Measurements from ENCODE around the gene ZMYND19.

The ZMYND19 gene

DNA sequence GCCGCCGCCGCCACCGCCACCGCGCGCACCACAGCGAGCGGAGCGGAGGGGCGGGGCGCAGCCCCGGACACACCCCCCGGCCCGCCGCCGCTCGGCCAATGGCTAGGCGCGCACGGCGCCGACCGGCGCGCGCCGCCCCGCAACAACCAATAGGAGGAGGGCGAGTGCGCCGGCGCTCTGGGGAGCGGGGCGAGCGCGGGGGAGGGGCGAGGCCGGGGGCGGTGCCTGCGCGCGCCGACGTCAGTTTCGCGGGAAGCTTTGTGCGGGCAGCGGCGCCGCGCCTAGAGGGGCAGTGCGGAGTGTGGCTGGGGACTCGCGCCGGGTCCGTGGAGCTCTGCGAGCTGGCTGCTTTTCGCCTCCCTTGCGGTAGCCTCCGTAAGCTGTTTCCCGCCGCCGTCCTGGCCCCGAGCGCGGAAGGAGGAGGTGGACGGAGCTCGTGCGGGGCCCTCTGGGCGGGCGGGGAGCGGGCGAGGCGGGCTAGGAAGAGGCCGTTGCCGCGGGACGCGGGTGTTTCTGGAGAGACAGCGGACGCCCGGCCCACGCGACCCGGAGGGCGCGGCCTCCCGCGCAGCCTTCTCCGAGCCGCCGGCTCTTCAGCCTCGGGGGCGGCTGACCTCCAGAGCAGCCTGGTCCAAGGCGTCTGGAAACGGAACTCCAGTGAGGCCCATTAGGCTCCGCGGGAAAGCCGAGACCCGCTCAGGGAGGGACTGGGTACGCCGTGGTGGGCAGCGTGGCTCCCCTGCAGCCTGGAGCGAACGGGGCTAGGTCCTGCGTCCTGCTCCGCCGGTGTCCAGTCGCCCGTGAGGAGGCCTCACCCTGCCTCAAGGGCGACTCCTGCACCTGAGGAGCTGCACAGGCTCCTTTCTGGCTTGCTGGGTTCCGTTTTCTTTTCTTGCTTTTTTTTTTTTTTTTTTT lies at the start of gene ZMYND19:
TSS of gene ZMYND19 (minus strand) at position 44 of the 915 bp plus-strand sequence. CDS start 249 bp downstream, outside the sequence.
- ChIA-PET POLR2A (interaction anchor here (0.6 to 1.7 kb wide), 8 partner anchors 9 to 39 kb away, joined by 3 to 15 read pairs (median 4); partner anchors contain the start of genes ARRDC1, DPH7 and EHMT1), CTCF (interaction anchor here (0.6 to 1.1 kb wide), 2 partner anchors 12 to 45 kb away, joined by 3 read pairs; no protein-coding TSS in a partner anchor)
- TF ChIP-seq NFRKB (IDR thresholded peaks at IDR 0.05) (no peak), SP1 (IDR thresholded peaks at IDR 0.05) (no peak), ZNF384 (IDR thresholded peaks at IDR 0.05) (peak; percentile 82), FOXA1 (IDR thresholded peaks at IDR 0.05) (no peak), TARDBP (IDR thresholded peaks at IDR 0.05) (no peak), L3MBTL2 (conservative IDR thresholded peaks at IDR 0.05) (peak; percentile 43; the same call in 1 of the 2 replicates), ARNT (IDR thresholded peaks at IDR 0.05) (no peak), FOXM1 (IDR thresholded peaks at IDR 0.05; ENCODE audit: borderline replicate concordance) (no peak), HDGF (IDR thresholded peaks at IDR 0.05; ENCODE audit: borderline replicate concordance) (no peak), BHLHE40 (IDR thresholded peaks at IDR 0.05; ENCODE audit: borderline replicate concordance) (no peak), ELF4 (IDR thresholded peaks at IDR 0.05) (no peak), SUZ12 (IDR thresholded peaks at IDR 0.05) (no peak), LEF1 (IDR thresholded peaks at IDR 0.05; ENCODE audit: borderline replicate concordance) (no peak)
- TF ChIP-seq, protein P1, sequence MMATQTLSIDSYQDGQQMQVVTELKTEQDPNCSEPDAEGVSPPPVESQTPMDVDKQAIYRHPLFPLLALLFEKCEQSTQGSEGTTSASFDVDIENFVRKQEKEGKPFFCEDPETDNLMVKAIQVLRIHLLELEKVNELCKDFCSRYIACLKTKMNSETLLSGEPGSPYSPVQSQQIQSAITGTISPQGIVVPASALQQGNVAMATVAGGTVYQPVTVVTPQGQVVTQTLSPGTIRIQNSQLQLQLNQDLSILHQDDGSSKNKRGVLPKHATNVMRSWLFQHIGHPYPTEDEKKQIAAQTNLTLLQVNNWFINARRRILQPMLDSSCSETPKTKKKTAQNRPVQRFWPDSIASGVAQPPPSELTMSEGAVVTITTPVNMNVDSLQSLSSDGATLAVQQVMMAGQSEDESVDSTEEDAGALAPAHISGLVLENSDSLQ (IDR thresholded peaks at IDR 0.05) = no peak
- DNase-seq (ENCODE audit: extremely low spot score) = peak; percentile 99

DNA sequence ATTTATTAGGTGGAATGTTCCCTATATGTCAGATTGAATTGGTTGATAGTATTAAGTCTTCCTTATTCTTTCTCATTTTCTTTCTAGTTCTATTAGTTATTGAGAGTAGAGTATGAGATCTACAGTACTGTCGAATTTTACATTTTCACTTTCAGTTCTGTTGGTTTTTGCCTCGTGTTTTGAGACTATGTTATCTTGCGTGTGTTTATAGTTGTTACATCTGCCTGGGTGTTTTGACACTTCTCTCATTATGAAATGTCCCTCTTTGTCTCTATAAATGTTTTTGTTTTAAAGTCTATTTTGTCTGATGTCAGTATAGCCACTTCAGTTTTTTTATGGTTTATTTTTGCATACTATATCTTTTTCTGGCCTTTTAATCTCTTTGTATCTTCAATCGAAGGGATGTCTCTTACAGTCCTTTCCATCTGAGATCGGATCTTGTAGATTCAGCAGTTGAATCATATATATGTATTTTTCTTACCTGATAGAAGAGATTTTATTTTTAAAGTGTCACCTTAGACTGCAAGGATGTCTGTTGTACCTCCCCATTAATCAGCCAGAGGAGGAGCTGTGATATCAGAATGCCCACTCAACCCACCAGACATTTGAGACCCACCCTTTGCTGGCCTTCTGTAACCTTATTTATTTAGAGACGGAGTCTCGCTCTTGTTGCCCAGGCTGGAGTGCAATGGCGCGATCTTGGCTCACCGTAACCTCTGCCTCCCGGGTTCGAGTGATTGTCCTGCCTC lies 49.2 kb upstream of the ZMYND19 start:
- TF ChIP-seq ARNT (IDR thresholded peaks at IDR 0.05) (no peak), FOXA1 (IDR thresholded peaks at IDR 0.05) (no peak), L3MBTL2 (conservative IDR thresholded peaks at IDR 0.05) (no peak), SUZ12 (IDR thresholded peaks at IDR 0.05) (no peak), ZNF384 (IDR thresholded peaks at IDR 0.05) (no peak), CTBP1 (IDR thresholded peaks at IDR 0.05; ENCODE audit: borderline replicate concordance) (no peak), BHLHE40 (IDR thresholded peaks at IDR 0.05; ENCODE audit: borderline replicate concordance) (no peak), FOXM1 (IDR thresholded peaks at IDR 0.05; ENCODE audit: borderline replicate concordance) (no peak), TARDBP (IDR thresholded peaks at IDR 0.05) (no peak), LEF1 (IDR thresholded peaks at IDR 0.05; ENCODE audit: borderline replicate concordance) (no peak), ELF4 (IDR thresholded peaks at IDR 0.05) (no peak), HDGF (IDR thresholded peaks at IDR 0.05; ENCODE audit: borderline replicate concordance) (no peak)
- TF ChIP-seq, protein P1 (IDR thresholded peaks at IDR 0.05) = no peak
- DNase-seq (ENCODE audit: extremely low spot score) = no peak
- ChIA-PET CTCF (no interaction called here), POLR2A (no interaction called here)

DNA sequence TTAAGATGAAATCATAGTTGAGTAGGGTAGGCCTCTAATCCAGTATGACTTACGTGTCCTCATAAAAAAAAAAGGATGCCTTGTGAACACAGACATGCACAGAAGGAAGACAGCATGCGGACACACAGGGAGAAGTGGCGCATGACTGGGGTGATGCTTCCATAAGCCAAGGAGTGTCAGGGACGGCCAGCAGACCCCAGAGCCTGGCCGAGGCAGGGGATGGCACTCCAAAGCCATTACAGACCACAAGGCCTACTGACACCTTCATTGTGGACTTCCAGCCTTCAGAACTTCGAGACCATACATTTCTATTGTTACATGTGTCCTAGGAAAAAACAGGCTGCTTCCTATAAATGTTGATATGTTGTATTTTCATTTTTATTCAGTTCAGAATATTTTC lies 48.4 kb upstream of the ZMYND19 start:
- TF ChIP-seq CTBP1 (IDR thresholded peaks at IDR 0.05; ENCODE audit: borderline replicate concordance) = no peak
- no peak for TF ChIP-seq L3MBTL2 (conservative IDR thresholded peaks at IDR 0.05)
- no peak for TF ChIP-seq FOXK2 (IDR thresholded peaks at IDR 0.05)
- no peak for TF ChIP-seq ARNT (IDR thresholded peaks at IDR 0.05)
- TF ChIP-seq BHLHE40 (IDR thresholded peaks at IDR 0.05; ENCODE audit: borderline replicate concordance) = no peak
- no peak for TF ChIP-seq ELF4 (IDR thresholded peaks at IDR 0.05)
- no peak for TF ChIP-seq HDGF (IDR thresholded peaks at IDR 0.05; ENCODE audit: borderline replicate concordance)
- no peak for TF ChIP-seq SUZ12 (IDR thresholded peaks at IDR 0.05)
- TF ChIP-seq LEF1 (IDR thresholded peaks at IDR 0.05; ENCODE audit: borderline replicate concordance) = no peak
- no peak for TF ChIP-seq TARDBP (IDR thresholded peaks at IDR 0.05)
- TF ChIP-seq ZNF384 (IDR thresholded peaks at IDR 0.05) = no peak
- TF ChIP-seq FOXA1 (IDR thresholded peaks at IDR 0.05) = no peak
- no peak for DNase-seq (ENCODE audit: extremely low spot score)
- ChIA-PET POLR2A (no interaction called here), CTCF (no interaction called here)

DNA sequence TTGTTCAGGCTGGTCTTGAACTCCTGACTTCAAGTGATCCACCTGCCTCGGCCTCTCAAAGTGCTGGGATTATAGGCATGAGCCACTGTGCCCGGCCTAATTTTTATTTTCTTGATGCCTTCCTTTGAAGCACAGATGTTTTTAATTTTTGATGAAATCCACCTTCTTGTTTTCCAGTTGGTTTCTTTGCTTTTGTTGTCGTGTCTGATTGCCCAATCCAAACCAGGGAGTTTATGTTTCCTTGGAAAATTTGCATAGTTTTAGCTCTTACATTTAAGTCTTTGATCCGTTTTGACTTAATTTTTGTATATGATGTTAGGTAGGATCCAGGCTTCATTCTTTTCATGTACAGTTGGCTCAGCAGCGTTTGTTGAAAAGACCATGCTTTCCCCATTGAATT lies 43.7 kb upstream of the ZMYND19 start:
- no peak for DNase-seq (ENCODE audit: extremely low spot score)
- CTCF ChIA-PET = no interaction called here
- TF ChIP-seq, protein P1 (IDR thresholded peaks at IDR 0.05) = no peak
- no peak for TF ChIP-seq SP1 (IDR thresholded peaks at IDR 0.05)
- no peak for TF ChIP-seq ZNF384 (IDR thresholded peaks at IDR 0.05)
- TF ChIP-seq TARDBP (IDR thresholded peaks at IDR 0.05) = no peak
- TF ChIP-seq ELF4 (IDR thresholded peaks at IDR 0.05) = no peak
- POLR2A ChIA-PET = no interaction called here

DNA sequence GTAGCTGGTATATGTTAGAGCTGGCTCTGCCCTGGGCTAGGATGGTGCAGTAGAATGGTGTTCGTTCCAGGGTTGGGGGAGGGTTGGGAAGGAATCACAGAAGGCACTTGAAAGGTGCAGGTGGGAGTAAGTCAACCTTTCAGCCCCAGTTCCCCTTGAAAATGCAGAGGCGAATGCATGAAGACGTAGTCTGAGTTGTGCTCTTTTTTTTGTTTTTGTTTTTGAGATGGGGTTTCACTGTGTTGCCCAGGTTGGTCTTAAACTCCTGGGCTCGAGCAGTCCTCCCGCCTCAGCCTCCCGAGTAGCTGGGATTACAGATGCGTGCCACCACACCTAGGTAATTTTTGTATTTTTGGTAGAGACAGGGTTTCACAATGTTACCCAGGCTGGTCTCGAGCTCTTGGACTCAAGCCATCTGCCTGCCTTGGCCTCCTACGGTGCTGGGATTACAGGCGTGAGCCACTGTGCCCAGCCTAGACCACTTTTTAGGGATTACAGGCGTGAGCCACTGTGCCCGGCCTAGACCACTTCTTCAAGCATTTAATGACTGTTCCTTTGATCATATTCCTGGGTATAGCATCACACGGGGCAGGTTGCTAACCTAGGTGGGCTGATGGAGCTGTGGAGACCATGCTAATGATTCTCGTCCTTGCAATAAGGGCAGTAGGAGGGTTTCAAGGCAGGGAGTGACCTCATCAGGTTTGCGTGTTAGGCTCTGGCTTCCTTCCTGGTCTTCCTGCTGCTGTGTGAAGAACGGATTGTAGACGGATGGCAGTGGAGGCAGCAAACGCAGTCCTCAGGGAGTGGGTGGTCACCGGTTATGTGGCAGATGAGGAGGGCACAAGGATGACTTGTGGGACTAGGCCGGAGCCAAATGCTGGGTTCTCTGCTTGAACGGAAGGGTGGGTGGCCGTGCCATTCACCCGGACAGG lies 42.2 kb upstream of the ZMYND19 start:
- TF ChIP-seq L3MBTL2 (conservative IDR thresholded peaks at IDR 0.05) (no peak), ELF4 (IDR thresholded peaks at IDR 0.05) (no peak), FOXM1 (IDR thresholded peaks at IDR 0.05; ENCODE audit: borderline replicate concordance) (no peak), CTBP1 (IDR thresholded peaks at IDR 0.05; ENCODE audit: borderline replicate concordance) (no peak), FOXK2 (IDR thresholded peaks at IDR 0.05) (no peak), FOXA1 (IDR thresholded peaks at IDR 0.05) (no peak), LEF1 (IDR thresholded peaks at IDR 0.05; ENCODE audit: borderline replicate concordance) (no peak), TARDBP (IDR thresholded peaks at IDR 0.05) (no peak)
- CTCF ChIA-PET = interaction anchor here (1.3 kb wide), 1 partner anchor 41 kb away, joined by 4 read pairs; no protein-coding TSS in a partner anchor
- no peak for DNase-seq (ENCODE audit: extremely low spot score)
- POLR2A ChIA-PET = no interaction called here

Data from HEK293T (cell line).